ENCODE measurements around the gene ANKRD2.
A peak's percentile ranks its signal among the peaks of the same experiment; 100 is the strongest.

The ANKRD2 gene

DNA sequence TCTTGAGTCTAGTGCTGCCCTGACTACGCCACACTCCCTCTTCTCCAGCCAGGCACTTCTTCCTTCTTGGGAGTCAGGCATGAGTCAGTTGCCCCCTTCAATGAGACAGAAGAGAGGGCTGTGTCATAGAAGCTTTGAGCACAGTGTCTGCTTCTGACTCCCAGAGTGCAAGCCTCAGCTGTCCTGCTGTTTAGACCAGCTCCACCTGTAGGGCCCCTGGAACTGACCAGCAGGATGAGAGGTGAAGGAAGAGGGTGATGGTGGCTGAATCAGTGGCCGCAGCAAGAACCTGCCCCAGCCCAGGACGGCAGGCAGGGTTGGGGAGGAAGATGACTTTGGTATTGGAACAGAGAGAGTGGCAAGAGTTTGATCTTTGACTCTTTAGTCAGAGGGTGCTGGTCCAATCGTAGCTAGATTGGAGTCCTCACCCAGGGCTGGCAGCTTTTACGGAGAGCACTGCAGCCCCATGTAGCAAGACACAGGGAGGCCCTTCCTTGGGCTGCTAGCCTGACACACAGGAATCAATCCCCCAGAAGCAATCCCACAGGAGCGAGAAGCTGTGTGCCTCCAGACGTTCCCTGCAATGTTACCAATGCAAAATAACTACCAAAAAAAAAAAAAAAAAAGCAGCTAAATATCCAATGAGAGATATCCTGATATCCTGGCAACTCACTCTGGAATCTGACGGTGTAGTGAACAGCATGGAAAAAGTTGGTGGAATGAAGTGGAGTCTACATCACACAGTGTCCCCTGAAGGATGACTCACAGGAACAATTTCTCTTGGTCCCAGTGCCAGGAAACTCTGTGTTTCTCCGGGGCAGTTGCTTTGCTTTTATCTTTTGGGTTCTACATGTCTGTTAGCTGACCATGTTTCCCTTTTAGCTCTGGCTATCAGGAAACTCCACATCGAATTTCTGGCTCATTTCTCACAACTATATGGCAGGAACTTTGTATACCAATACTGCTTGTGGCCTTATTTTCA, 23.8 kb downstream of the ANKRD2 start:
- DNase-seq (ENCODE audit: low spot score) = peak; percentile 57

DNA sequence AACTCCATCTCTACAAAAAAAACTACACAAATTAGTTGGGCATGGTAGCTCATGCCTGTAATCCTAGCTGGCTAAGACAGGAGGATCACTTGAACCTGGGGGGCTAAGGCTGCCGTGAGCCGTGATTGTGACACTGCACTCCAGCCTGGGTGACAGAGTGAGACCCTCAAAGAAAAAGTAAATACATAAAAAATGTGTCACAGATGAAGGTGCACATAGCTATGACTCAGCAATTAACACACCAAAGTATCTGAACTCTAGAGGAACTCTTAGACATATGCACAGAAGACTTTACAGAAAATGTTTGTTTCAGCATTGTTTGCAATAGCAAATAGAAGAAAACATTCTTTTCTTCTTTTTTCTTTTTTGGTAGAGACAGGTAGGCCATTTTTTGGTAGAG, 25.2 kb downstream of the ANKRD2 start:
- DNase-seq (ENCODE audit: low spot score) = no peak

DNA sequence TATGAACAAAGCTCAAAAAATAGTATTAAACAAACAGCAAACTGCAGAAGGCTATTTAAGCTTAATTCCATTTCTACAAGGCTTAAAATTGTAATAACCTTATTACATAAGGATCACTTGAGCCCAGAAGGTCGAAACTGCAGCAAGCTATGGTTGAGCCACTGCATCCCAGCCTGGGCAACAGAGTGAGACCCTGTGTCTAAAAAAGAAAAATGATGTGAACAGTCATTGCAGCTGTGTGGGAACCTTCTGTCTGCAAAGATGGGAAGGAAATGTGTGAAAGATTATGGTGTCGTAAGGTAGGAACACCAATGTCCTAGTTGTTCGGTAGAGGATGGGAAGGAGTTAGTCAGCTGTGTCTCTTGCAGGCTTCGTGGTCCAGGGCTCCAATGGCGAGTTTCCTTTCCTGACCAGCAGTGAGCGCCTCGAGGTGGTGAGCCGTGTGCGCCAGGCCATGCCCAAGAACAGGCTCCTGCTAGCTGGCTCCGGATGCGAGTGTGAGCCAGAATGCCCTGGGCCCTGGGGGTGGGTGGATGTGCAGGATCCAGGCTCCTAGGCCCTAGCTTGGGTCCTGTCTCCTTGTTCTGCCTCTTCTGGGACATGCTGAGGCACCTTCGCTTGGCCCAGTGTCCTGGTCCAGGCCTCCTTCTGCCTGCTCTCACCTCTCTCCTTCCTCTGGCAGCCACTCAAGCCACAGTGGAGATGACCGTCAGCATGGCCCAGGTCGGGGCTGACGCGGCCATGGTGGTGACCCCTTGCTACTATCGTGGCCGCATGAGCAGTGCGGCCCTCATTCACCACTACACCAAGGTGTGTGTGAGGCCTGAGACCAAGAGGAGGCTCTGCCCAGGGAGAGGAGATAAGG, 26.1 kb downstream of the ANKRD2 start:
- no peak for DNase-seq (ENCODE audit: low spot score)

DNA sequence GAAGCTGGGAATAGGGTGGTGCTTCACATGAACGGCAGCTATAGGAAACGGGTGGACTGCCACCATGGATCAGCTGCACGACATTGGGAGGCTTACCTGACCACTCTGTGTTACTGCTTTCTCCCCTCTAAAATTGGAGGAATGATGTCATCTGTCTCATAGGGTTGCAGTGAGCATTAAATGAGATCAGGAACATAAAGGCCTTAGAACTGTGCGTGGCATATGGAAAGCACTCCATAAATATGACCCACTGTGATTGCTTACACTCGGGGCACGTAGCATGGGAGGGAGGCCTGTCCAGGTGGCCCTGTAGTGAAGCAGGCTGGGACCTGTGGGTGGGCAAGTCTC, 26.7 kb downstream of the ANKRD2 start:
- no peak for DNase-seq (ENCODE audit: low spot score)

DNA sequence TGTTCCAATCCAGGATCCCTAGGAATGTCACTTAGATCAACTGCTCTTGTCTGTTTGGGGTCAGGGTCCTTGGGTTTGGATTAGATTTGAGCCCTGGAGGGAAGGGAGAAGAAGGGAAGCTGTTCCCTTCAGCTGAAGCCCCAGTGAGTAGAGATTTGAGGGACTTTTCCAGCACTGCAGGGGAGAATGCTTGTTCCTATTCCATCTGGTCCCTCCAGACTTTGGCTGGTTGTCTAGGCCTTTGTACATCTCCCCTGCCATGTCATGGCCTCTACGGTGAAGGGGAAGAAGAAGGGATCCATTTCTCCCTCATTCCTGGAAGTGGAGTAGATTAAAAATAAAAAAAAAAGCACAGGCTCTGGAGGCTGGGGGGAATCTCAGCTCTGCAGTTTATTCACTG, 28.0 kb downstream of the ANKRD2 start:
- no peak for DNase-seq (ENCODE audit: low spot score)

DNA sequence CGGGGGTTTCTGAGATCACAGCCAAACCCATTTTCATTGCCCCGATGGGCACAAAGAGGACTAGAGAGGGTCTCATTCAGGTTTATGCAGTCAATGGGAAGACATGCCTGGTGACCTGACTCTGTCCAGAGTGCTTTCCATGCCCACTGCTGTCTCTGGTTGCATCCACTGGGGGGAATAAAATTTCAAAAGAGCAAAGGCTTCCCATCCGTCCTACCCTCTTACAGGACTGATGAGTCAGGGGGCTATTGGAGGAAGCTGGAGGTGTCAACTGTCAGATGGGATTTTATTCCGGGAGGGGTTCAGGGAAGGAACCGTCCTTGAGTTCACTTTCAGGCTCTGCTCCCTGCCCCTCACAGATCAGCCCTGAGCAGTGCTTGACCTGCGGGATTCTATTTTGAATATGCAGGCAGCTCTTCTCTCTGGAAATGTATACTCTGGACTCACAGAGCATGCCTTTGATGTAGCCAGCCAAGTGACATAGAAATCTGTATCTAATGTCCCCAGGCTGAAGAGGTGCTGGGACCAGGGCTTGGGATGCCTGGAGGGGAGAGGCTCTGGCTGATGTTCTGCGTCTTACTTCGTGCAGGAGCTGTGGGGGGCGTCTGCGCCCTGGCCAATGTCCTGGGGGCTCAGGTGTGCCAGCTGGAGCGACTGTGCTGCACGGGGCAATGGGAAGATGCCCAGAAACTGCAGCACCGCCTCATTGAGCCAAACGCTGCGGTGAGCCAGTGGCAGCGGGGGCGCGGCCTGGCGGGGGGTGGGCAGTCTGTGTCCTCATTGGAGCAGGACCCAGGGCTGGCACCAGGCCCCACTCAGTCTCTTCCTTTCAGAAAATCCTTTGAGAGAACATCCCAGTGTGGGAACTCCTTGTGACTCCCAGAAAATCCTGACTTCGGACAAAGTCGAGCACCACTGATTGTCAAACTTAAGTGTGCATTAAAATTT, 29.0 kb downstream of the ANKRD2 start:
- peak; percentile 43 for DNase-seq (ENCODE audit: low spot score)

DNA sequence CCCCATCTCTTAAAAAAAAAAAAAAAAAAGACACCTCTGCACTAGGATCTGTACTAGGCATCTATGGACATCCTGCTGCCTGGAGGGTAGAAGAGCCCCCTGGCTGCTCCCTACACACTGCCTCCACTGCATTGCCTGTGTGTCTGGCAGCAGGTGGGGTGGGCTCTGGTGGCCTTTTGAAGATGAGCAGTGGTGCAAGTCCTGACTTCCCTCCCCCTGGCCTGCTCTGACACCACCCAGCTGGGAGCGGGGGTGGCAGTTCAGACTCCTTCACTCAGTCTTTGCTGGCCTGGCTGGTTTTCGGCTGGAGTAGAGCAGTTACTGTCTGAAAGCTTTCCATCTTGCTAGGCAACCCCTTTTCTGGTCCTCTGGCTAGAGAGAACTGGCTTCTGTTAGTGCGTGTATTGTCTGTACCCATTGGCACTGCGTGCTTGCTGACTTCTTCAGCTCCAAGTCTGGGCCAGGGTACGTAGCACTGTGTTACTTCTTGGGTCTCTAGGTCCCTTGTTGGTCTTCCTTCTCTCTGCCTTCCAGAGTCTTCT, 34.6 kb downstream of the ANKRD2 start:
- DNase-seq (ENCODE audit: low spot score) = peak; percentile 68

DNA sequence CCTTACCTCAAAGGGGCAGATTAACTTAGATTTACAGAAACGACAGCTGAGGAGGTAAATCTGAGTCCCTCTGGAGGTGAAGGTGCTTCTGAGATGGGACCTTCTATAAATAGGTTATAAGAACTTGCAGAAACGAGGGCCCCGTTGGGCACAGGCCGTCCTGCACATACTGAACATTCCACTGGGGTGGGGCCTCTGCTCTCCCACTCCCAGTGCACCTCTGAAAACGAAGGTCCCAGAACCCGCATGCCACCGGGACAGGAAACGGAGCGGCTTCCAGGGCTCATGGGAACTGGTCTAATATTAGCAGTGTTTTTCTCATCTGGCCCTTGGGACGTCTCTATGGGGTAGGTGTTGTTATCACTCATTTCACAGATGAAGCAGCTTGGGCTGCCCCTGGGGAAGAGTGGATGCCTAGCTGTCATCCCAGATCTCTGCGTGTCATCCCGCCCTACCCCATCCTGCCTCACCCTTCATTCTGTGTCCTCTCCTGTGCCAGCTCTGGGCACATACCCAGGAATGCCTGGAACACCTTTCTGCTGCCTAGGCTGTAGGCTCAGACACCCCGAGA, 36.5 kb downstream of the ANKRD2 start:
- no peak for DNase-seq (ENCODE audit: low spot score)

DNA sequence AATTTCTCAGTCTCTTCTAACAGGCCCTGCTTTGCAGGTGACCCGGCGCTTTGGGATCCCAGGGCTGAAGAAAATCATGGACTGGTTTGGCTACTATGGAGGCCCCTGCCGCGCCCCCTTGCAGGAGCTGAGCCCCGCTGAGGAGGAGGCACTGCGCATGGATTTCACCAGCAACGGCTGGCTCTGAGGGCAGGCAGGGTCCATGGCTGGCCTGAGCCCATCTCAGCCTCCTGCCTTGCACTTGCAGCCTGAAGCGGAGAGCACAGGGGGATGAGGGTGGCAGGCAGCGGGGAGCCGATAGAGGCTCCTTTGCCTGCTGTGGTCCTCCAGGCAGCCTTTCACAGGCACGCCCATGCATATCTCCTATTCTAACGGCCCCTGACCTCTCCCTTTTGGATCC, 38.9 kb downstream of the ANKRD2 start:
- no peak for DNase-seq (ENCODE audit: low spot score)

DNA sequence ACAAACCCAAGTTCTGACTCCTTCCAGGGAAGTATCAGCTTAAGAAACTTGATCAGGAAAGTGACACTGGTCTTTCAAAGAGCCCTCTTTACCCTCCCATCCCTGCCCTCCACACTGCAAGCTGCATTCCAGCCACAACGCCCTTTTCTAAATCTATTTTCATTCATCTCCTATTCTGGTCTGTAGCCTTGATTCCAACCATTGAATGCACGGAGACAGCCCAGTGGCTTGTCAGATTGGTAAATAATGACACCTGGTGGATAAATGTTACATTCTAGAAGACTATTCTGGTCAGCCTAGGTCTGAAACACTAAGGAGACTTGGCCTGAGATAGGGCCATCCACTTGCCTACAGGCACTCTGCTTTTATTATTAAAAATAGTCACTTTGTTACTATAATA, 39.8 kb downstream of the ANKRD2 start:
- DNase-seq (ENCODE audit: low spot score) = peak; percentile 33

DNA sequence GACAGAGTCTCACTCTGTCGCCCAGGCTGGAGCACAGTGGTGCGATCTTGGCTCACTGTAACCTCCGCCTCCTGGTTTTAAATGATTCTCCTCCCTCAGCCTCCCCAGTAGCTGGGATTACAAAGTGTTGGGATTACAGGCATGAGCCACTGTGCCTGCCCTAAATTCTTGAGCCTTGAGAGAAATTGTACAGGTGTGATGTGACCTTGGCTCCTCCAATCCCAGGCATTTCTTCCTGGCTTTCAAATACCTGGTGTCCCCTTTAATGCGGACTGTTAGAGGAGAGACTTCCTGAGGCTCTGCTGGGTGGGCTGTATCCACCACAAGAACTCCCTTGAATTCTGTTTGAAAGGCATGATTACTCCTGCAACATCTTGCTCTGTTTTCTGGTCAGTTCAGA, 45.7 kb downstream of the ANKRD2 start:
- no peak for DNase-seq (ENCODE audit: low spot score)

DNA sequence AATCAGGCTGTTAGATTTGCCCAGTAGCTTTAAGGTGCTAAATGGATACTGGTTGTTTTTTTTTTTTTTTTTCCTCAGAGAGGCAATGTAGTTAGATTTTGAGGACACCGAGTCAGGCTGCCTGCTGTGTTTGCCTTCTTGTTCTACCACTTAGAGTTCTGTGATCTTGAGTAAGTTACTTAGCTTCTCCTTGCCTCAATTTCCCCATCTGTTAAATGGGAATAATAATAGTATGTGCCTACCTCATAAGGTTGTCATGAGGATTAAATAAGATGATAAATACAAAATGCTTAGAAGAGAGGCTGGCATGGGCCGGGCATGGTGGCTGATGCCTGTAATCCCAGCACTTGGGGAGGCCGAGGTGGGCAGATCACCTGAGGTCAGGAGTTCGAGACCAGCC, 46.2 kb downstream of the ANKRD2 start:
- no peak for DNase-seq (ENCODE audit: low spot score)

DNA sequence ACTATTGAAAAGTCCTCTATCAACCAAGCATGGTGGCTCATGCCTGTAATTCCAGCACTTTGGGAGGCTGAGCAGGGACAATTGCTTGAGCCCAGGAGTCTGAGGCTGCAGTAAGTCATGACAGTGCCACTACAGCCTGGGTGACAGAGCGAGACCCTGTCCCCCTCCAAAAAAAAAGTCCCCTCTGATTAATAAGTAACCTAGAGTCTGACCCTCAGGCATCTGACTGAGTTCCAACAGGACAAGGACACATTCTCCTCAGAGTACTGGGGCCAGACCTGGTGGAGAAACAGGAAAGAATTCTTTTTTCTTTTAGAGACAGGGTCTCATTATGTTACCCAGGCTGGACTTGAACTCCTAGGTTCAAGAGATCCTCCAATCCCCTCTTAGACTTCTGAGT, 50.7 kb downstream of the ANKRD2 start:
- no peak for DNase-seq (ENCODE audit: low spot score)

DNA sequence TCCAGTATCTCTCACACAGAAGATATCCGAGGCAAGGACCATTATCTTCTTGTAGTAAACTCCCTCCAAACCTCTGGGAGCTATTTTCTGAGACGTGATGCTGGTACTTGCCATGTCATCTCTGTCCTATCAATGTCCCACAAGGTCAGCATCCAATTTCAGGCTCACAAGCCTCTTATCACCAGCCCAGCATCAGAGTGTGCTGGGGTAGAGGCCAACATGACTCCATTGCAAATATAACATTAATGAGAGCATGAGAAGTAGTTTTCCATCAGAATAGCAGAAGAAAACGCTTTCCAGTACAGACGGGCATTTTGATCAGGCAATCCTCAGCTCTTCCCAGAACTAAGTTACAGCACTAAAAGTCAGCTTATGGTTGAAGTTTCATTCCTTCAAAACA, 55.2 kb downstream of the ANKRD2 start:
- DNase-seq (ENCODE audit: low spot score) = no peak

DNA sequence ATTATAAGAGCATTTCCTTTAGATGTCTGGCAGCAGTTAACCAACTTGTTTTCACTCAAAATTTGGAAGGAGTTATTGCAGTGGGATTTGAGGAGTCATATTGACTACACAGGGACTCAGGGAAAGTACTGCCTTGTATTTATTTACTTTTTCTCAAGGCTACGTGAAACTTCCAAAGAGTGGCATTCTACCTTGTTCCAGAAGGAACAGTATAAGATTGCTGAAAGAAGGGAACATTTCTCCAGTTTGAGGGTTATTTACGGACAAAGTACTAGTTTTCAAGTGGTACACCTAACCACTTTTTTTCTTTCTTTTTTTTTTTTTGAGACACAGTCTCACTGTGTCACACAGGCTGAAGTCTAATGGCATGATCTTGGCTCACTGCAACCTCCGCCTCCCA, 55.6 kb downstream of the ANKRD2 start:
- DNase-seq (ENCODE audit: low spot score) = no peak

DNA sequence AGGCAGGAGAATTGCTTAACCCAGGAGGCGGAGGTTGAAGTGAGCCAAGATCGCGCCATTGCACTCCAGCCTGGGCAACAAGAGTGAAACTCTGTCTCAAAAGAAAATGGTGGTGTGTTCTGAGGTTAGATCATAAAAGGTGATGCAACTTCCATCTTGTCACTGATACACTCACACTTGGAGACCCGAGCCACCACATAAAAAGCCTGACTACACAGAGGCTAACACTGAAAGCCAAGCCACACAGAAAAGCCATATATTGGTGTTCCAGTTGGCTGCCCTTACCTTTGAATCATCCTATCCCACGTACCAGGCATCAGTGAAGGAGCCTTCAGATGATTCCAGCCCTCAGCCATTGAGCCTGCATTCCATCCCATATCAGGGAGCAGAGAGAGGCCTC, 56.7 kb downstream of the ANKRD2 start:
- no peak for DNase-seq (ENCODE audit: low spot score)

DNA sequence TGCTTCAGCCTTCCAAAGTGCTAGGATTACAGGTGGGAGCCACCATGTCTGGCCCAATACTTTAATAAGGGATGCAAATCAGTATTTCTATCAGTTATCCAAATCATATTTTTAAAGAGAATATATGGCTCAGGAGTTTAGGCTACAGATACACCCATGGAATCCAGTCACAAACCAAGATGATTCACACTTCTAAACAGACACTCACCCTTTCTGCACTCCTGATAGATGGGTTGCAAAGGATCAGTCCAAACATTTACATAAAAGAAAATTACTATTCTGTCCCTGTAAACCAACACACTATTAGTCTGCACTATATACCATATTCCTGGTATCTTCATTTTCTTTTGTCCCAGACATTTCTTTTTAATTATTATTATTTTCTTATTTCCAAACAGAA, 58.5 kb downstream of the ANKRD2 start:
- DNase-seq (ENCODE audit: low spot score) = no peak

DNA sequence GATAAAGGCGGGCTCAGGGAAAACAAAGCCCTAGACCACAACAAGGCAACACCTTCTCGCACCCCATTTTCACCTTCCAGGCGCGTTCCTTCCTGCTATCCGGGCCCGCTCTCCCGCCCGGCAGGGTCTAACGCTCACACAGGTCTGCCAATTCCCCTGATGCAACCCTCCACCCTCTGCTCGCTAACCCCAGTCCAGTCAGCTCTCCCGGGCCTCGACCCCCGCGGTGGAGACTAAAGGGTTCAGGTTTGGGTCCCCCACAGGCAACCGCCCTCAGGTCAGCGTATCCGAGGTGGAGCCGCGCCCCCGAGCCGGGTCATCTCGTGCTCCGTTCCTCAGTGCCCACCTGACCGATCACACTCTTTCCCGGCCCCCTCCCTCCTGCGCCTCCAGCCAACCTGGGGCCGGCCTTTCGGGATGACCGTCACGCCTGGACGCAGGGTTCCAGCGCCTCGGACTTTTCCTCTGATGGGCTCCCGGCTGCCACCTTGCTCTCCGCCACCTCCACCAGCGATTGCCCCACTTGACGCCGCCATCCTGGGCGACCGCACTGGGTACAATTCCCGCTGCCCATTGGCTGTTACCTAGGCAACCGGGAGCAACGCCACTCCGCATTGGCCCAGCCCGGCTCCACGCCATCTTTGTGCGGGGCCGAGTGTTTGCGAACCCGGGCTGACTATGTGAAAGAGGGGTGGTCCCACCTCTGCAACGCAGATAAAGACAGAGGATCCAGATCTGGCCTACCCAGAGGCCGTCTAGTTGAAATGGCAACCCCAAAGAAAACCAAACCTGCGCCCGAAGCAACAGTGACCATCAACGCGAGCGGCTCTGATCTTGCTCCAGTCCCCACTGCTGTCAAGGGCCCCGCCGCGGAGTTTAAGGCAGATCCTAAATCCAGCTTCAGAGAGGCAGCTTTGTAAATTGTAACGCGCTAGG, 60.6 kb downstream of the ANKRD2 start, which contains the start of gene MORN4:
Gene MORN4 (minus strand): TSS at position 552 of the 936 bp plus-strand sequence. CDS start 13,847 bp downstream, outside the sequence.
- DNase-seq (ENCODE audit: low spot score) = peak; percentile 96

Data from Ammon's horn (tissue), 1 donor.